Measurements from ENCODE around the gene CYP8B1. TPM values are rescaled to one million over a fixed set of nuclear protein-coding genes. Genes with fewer than 3 reads are reported as not detected.

CYP8B1 gene
- total RNA-seq, 2 donors from 2014 or later = not detected

DNA sequence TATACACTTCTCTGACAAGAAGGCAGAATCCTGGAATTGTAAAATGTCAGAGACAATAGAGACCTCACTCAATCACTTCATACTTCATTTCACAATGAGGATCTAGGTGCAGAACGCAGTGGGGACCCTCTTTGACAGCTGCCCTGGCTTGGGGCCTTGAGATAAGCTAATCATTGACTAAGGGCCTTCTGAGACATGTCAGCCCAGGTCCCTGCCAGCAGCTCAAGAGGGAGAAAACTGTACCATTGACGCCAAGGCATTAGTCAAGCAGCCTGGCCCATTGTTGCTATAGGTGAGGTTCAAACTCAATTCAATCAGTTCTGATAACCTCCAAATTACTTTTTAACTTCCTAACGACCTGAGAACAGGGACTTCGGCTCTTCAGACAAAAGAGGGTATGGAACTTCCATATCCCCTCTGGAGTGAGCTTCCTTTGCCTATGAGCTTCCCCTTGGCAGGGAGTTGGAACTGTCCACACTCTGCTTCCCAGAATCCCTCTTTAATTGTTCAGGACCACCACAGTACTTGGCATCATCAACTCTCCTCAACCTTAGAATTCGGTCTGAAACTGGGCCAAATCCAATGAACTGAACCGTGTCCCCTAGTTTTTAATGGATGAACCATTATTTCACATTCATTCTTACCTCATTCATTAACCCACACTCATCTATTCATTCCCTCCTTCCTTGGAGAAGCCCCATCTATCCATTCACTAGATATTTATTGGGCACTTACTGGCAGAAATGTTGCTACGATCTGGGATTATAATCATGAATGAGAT is 1.5 kb upstream of the CYP8B1 start:
- no peak for TF ChIP-seq POLR2AphosphoS5 (IDR thresholded peaks at IDR 0.05)
- no peak for TF ChIP-seq POLR2A (IDR thresholded peaks at IDR 0.05)
- no peak for TF ChIP-seq CTCF (IDR thresholded peaks at IDR 0.05)
- intact Hi-C loops (cut with DNase I) = loop anchor here (5.0 kb wide), 1 partner anchor 375 kb away; the partner anchor contains the start of gene VIPR1
- whole genome bisulfite sequencing = 55% methylated on average over 7 of the region's 7 CpGs
- Histone ChIP-seq H3K4me1 (replicated peaks) (no peaks in the 10 kb centered on the region), H3K9me3 (no peaks in the 10 kb centered on the region), H3K27ac (no peak overlapping the region), H3K4me3 (no peak overlapping the region), H3K27me3 (replicated peaks; ENCODE audit: insufficient read depth) (no peaks in the 10 kb centered on the region), H3K36me3 (no peaks in the 10 kb centered on the region)
- DNase-seq (ENCODE audit: low spot score) = no peak

- Histone ChIP-seq H3K4me1 (replicated peaks) (no peaks in the 10 kb centered on the region), H3K27me3 (replicated peaks; ENCODE audit: insufficient read depth) (no peaks in the 10 kb centered on the region), H3K27ac (no peak overlapping the region), H3K36me3 (no peaks in the 10 kb centered on the region), H3K9me3 (no peaks in the 10 kb centered on the region), H3K4me3 (no peak overlapping the region)
- 63% methylated on average over 1 of the region's 1 CpG for WGBS
- no peak for DNase-seq (ENCODE audit: low spot score)
- intact Hi-C loops (cut with DNase I) = loop anchor here (5.0 kb wide), 1 partner anchor 374 kb away; the partner anchor contains the start of gene VIPR1
- TF ChIP-seq CTCF (IDR thresholded peaks at IDR 0.05) (no peak), POLR2AphosphoS5 (IDR thresholded peaks at IDR 0.05) (no peak), POLR2A (IDR thresholded peaks at IDR 0.05) (no peak)
These were observed 722 bp upstream of the CYP8B1 start for GRCh38 chr3:42876401-42876800.

DNA sequence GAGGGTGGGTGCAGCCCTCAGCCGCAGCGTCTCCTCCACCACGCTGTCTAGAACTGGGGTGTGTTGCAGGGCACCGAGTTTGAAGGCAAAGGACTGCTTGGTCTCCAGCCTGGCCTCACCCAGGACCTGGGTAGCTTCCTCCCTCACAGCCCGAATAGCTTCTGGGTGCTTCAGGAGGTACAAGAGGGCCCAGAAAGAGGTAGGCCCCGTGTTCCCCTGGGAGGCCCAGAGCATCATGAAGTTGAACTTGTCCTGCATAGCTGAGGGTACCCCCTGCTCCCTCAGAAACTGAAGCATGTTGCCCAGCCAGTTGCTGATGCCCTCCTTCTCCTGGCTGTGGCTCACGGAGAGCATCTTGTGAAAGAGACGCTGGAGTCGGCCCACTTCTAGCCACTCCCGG is 930 bp downstream of the CYP8B1 start:
- WGBS = 92% methylated on average over 10 of the region's 10 CpGs
- no peaks in the 10 kb centered on the region for H3K9me3 ChIP-seq

DNA sequence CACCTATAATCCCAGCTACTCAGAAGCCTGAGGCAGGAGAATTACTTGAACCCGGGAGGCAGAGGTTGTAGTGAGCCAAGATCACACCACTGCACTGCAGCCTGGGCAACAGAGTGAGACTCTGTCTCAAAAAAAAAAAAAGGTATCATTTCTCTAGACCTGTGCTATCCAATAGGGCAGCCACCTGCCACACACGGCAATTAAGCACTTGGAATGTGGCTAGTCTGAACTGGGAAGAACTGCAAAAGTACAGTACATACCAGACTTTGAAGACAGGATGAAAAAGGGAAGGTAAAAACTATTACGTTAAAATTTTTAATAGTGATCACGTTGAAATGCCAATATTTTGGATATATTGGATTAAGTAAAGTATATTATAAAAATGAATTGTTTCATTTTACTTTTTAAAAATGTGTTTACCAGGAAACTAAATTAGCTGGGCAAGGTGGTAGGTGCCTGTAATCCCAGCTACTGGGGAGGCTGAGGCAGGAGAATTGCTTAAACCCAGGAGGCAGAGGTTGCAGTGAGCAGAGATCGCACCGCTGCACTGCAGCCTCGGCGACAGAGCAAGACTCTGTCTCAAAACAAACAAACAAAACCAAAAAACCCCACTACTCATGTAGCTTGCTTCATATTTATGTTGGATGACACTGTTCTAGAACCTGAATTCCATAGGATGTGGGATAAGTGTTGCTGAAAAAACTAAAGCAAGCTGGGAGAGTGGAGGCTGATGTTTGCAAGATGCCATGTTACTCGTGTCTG is 2.3 kb downstream of the CYP8B1 start:
- no peaks in the 10 kb centered on the region for H3K27me3 ChIP-seq (replicated peaks; ENCODE audit: insufficient read depth)
- H3K36me3 ChIP-seq = no peaks in the 10 kb centered on the region
- TF ChIP-seq POLR2A (IDR thresholded peaks at IDR 0.05) (no peak), CTCF (IDR thresholded peaks at IDR 0.05) (no peak), POLR2AphosphoS5 (IDR thresholded peaks at IDR 0.05) (no peak)
- DNase-seq (ENCODE audit: low spot score) = no peak
- no peak overlapping the region for H3K27ac ChIP-seq
- intact Hi-C loops (cut with DNase I) = no loop called here
- 75% methylated on average over 9 of the region's 9 CpGs for WGBS
- H3K4me3 ChIP-seq = no peak overlapping the region
- no peaks in the 10 kb centered on the region for H3K9me3 ChIP-seq
- H3K4me1 ChIP-seq (replicated peaks) = no peaks in the 10 kb centered on the region

More for the DNA sequence above, 930 bp downstream of the CYP8B1 start:
- Histone ChIP-seq H3K27me3 (replicated peaks; ENCODE audit: insufficient read depth) (no peaks in the 10 kb centered on the region), H3K27ac (no peak overlapping the region), H3K4me1 (replicated peaks) (no peaks in the 10 kb centered on the region), H3K4me3 (no peak overlapping the region), H3K36me3 (no peaks in the 10 kb centered on the region)
- no peak for DNase-seq (ENCODE audit: low spot score)
- intact Hi-C loops (cut with DNase I) = loop anchor here (5.0 kb wide), 1 partner anchor 372 kb away; the partner anchor contains the start of gene VIPR1
- no peak for TF ChIP-seq CTCF (IDR thresholded peaks at IDR 0.05)
- no peak for TF ChIP-seq POLR2AphosphoS5 (IDR thresholded peaks at IDR 0.05)
- TF ChIP-seq POLR2A (IDR thresholded peaks at IDR 0.05) = no peak

Data from prostate gland (tissue), 2 donors.